ENCODE results near the gene SMAD1. TPM values are rescaled to one million over a fixed set of nuclear protein-coding genes. Genes with fewer than 3 reads are reported as not detected.

SMAD1 gene
- total RNA-seq, 1 experiment from 2014 or later, result 27.9 TPM

GRCh38 chr4:145490796-145491195 lies 9.1 kb downstream of the SMAD1 start:
- H3K9me3 Mint-ChIP-seq (ENCODE audit: unreplicated experiment), result no peaks in the 10 kb centered on the region
- H3K27me3 Mint-ChIP-seq (ENCODE audit: insufficient read depth, unreplicated experiment), result no peaks in the 10 kb centered on the region
- intact Hi-C loops (cut with micrococcal nuclease), result no loop called here
- DNase-seq (ENCODE audit: unreplicated experiment), result no peak
- CTCF ChIA-PET, result no interaction called here
- no TSS peak for BruUV-seq (replicated peaks)
- POLR2A ChIA-PET, result interaction anchor here (1.0 kb wide), 1 partner anchor 14 kb away, joined by 3 read pairs; no protein-coding TSS in a partner anchor
- TF ChIP-seq, protein P1, sequence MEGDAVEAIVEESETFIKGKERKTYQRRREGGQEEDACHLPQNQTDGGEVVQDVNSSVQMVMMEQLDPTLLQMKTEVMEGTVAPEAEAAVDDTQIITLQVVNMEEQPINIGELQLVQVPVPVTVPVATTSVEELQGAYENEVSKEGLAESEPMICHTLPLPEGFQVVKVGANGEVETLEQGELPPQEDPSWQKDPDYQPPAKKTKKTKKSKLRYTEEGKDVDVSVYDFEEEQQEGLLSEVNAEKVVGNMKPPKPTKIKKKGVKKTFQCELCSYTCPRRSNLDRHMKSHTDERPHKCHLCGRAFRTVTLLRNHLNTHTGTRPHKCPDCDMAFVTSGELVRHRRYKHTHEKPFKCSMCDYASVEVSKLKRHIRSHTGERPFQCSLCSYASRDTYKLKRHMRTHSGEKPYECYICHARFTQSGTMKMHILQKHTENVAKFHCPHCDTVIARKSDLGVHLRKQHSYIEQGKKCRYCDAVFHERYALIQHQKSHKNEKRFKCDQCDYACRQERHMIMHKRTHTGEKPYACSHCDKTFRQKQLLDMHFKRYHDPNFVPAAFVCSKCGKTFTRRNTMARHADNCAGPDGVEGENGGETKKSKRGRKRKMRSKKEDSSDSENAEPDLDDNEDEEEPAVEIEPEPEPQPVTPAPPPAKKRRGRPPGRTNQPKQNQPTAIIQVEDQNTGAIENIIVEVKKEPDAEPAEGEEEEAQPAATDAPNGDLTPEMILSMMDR (IDR thresholded peaks at IDR 0.05; ENCODE audit: unreplicated experiment), result no peak
- H3K27ac Mint-ChIP-seq (ENCODE audit: low read depth, unreplicated experiment), result no peak overlapping the region
- no peak overlapping the region for H3K4me3 Mint-ChIP-seq (ENCODE audit: unreplicated experiment)
- no peaks in the 10 kb centered on the region for H3K4me1 Mint-ChIP-seq (ENCODE audit: insufficient read depth, unreplicated experiment)
- no peaks in the 10 kb centered on the region for H3K36me3 Mint-ChIP-seq (ENCODE audit: insufficient read depth, unreplicated experiment)

GRCh38 chr4:145492376-145492775 lies 10.7 kb downstream of the SMAD1 start:
- BruUV-seq (replicated peaks), result no TSS peak
- ChIA-PET POLR2A (interaction anchor here (1.3 to 2.4 kb wide), 2 partner anchors 10 kb away, joined by 5 to 8 read pairs; partner anchors contain the start of gene SMAD1), CTCF (no interaction called here)
- no peaks in the 10 kb centered on the region for H3K9me3 Mint-ChIP-seq (ENCODE audit: unreplicated experiment)
- no peaks in the 10 kb centered on the region for H3K4me1 Mint-ChIP-seq (ENCODE audit: insufficient read depth, unreplicated experiment)
- H3K36me3 Mint-ChIP-seq (ENCODE audit: insufficient read depth, unreplicated experiment), result no peaks in the 10 kb centered on the region
- intact Hi-C loops (cut with micrococcal nuclease), result no loop called here
- TF ChIP-seq, protein P1 (IDR thresholded peaks at IDR 0.05; ENCODE audit: unreplicated experiment), result no peak
- no peak overlapping the region for H3K4me3 Mint-ChIP-seq (ENCODE audit: unreplicated experiment)
- H3K27ac Mint-ChIP-seq (ENCODE audit: low read depth, unreplicated experiment), result peak overlapping the region; percentile 37
- DNase-seq (ENCODE audit: unreplicated experiment), result no peak
- H3K27me3 Mint-ChIP-seq (ENCODE audit: insufficient read depth, unreplicated experiment), result no peaks in the 10 kb centered on the region

- BruUV-seq (replicated peaks), result no TSS peak
- DNase-seq (ENCODE audit: unreplicated experiment), result no peak
- no peaks in the 10 kb centered on the region for H3K9me3 Mint-ChIP-seq (ENCODE audit: unreplicated experiment)
- H3K27me3 Mint-ChIP-seq (ENCODE audit: insufficient read depth, unreplicated experiment), result no peaks in the 10 kb centered on the region
- intact Hi-C loops (cut with micrococcal nuclease), result no loop called here
- H3K4me3 Mint-ChIP-seq (ENCODE audit: unreplicated experiment), result no peak overlapping the region
- TF ChIP-seq, protein P1 (IDR thresholded peaks at IDR 0.05; ENCODE audit: unreplicated experiment), result no peak
- no peak overlapping the region for H3K27ac Mint-ChIP-seq (ENCODE audit: low read depth, unreplicated experiment)
- no peaks in the 10 kb centered on the region for H3K4me1 Mint-ChIP-seq (ENCODE audit: insufficient read depth, unreplicated experiment)
- no peaks in the 10 kb centered on the region for H3K36me3 Mint-ChIP-seq (ENCODE audit: insufficient read depth, unreplicated experiment)
- ChIA-PET POLR2A (interaction anchor here (0.6 to 2.4 kb wide), 4 partner anchors 9 to 126 kb away, joined by 3 to 8 read pairs (median 6); partner anchors contain the start of gene SMAD1), CTCF (interaction anchor here (0.5 to 1.0 kb wide), 3 partner anchors 8 to 280 kb away, joined by 3 to 4 read pairs (median 3); no protein-coding TSS in a partner anchor)
Observed at GRCh38 chr4:145493166-145493565, 11.5 kb downstream of the SMAD1 start.

- no peaks in the 10 kb centered on the region for H3K27me3 Mint-ChIP-seq (ENCODE audit: insufficient read depth, unreplicated experiment)
- intact Hi-C loops (cut with micrococcal nuclease), result no loop called here
Observed at GRCh38 chr4:145494666-145495270, 13.1 kb downstream of the SMAD1 start.

More at GRCh38 chr4:145494666-145495270, 13.1 kb downstream of the SMAD1 start:
- DNase-seq (ENCODE audit: unreplicated experiment), result no peak
- Mint-ChIP-seq H3K4me3 (ENCODE audit: unreplicated experiment) (no peak overlapping the region), H3K27ac (ENCODE audit: low read depth, unreplicated experiment) (no peak overlapping the region), H3K36me3 (ENCODE audit: insufficient read depth, unreplicated experiment) (no peaks in the 10 kb centered on the region), H3K9me3 (ENCODE audit: unreplicated experiment) (no peaks in the 10 kb centered on the region), H3K4me1 (ENCODE audit: insufficient read depth, unreplicated experiment) (no peaks in the 10 kb centered on the region)
- no TSS peak for BruUV-seq (replicated peaks)
- POLR2A ChIA-PET, result interaction anchor here (1.3 kb wide), 2 partner anchors 10 to 11 kb away, joined by 3 to 4 read pairs; no protein-coding TSS in a partner anchor
- TF ChIP-seq, protein P1 (IDR thresholded peaks at IDR 0.05; ENCODE audit: unreplicated experiment), result no peak
- CTCF ChIA-PET, result interaction anchor here (0.6 kb wide), 1 partner anchor 263 kb away, joined by 4 read pairs; no protein-coding TSS in a partner anchor
